ENCODE results near the gene MT1E. TPM values are rescaled to one million over a fixed set of nuclear protein-coding genes. Genes with fewer than 3 reads are reported as not detected.

MT1E gene
- total and polyA plus RNA-seq, 2 of the 8 experiments (the other 6 are each of a cell fraction or from before 2014, with no cell fraction given), result 7.9 to 117 TPM

DNA sequence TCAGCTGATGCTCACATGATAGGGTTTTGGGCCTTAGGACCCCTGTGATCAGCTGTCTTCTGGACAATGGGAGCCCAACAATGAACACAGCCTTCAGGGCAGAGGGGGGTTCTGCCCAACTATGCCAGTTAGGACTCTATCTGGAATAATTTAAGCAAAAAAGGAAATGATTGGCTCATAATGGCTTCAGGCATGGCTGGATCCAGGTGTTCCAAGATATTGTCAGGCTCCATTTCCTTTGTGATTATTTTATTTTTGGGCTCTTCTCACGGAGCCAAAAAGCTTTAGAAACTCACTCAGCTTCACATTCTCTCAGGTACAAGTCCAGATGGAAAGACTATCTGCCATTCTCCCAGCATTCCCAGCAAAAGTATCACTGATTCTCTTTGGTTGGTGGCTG is 20.1 kb upstream of the MT1E start (continued):
- TF ChIP-seq RFX5 (IDR thresholded peaks at IDR 0.05; ENCODE audit: borderline replicate concordance, low read depth, low read length) (no peak), RNF2 (IDR thresholded peaks at IDR 0.05; ENCODE audit: borderline replicate concordance, low read depth, low read length, missing control alignments, poor library complexity, severe bottlenecking) (no peak)
